GM23338 (cell line): ENCODE results near the gene ZBTB20. TPM values are rescaled to one million over a fixed set of nuclear protein-coding genes. Genes with fewer than 3 reads are reported as not detected.

Source experiments
- ATAC-seq: fragments of 200-7000 bp; cut with Tn5 transposase; 3 replicates; pipeline ENCODE4 v1.9.1; 2020
- DNase-seq: peaks from one replicate; pipeline ENCODE4 v3.0.0-alpha.2; 2015; ENCODE audit warnings: low spot score
- H2AFZ ChIP-seq: fragments of 200-600 bp; sonication (generic); 2 replicates; pipeline ENCODE4 v1.8.0; 2016; ENCODE audit warnings: antibody characterized with exemption, mild to moderate bottlenecking, moderate library complexity
- H3F3A ChIP-seq: fragments of 200-600 bp; sonication (generic); replicated peaks from 2 replicates; pipeline ENCODE4 v1.8.0; 2017; ENCODE audit warnings: antibody characterized with exemption, mixed run types, low read depth
- H3K27ac ChIP-seq: fragments of 200-600 bp; sonication (generic); 2 replicates; pipeline ENCODE4 v1.6.1; 2016; ENCODE audit warnings: low read depth
- H3K27me3 ChIP-seq: fragments of 200-600 bp; sonication (generic); 2 replicates; pipeline ENCODE4 v1.8.0; 2016; ENCODE audit warnings: mild to moderate bottlenecking, mixed run types, moderate library complexity; ENCODE audit not compliant: insufficient read depth
- H3K36me3 ChIP-seq: fragments of 200-600 bp; sonication (generic); 2 replicates; pipeline ENCODE4 v1.8.0; 2016; ENCODE audit warnings: mild to moderate bottlenecking; ENCODE audit not compliant: insufficient read depth
- H3K4me1 ChIP-seq: fragments of 200-600 bp; sonication (generic); 2 replicates; pipeline ENCODE4 v1.8.0; 2016; ENCODE audit warnings: mild to moderate bottlenecking, moderate library complexity; ENCODE audit not compliant: insufficient read depth
- H3K4me2 ChIP-seq: fragments of 200-600 bp; sonication (generic); 2 replicates; pipeline ENCODE4 v1.7.1; 2017; ENCODE audit warnings: mixed run types
- H3K4me3 ChIP-seq: fragments of 200-600 bp; sonication (generic); 2 replicates; pipeline ENCODE4 v1.6.1; 2016; ENCODE audit warnings: mixed run types
- H3K79me2 ChIP-seq: fragments of 200-600 bp; sonication (generic); replicated peaks from 2 replicates; pipeline ENCODE4 v1.8.0; 2017; ENCODE audit warnings: mild to moderate bottlenecking; ENCODE audit not compliant: insufficient read depth
- H3K9me2 ChIP-seq: fragments of 200-600 bp; sonication (generic); 2 replicates; pipeline ENCODE4 v1.8.0; 2017; ENCODE audit not compliant: insufficient read depth
- H4K20me1 ChIP-seq: fragments of 200-600 bp; sonication (generic); replicated peaks from 2 replicates; pipeline ENCODE4 v1.8.0; 2017; ENCODE audit warnings: mild to moderate bottlenecking; ENCODE audit not compliant: insufficient read depth
- H3K27ac Mint-ChIP-seq: 2 replicates; pipeline ENCODE4 v1.8.0; 2020; ENCODE audit warnings: inconsistent platforms, mild to moderate bottlenecking, moderate library complexity, mixed read lengths
- H3K27me3 Mint-ChIP-seq: 3 replicates; pipeline ENCODE4 v1.8.0; 2022; ENCODE audit warnings: low read depth, mild to moderate bottlenecking, moderate library complexity, mixed read lengths, inconsistent platforms; ENCODE audit not compliant: insufficient read depth, poor library complexity
- H3K36me3 Mint-ChIP-seq: 3 replicates; pipeline ENCODE4 v1.8.0; 2021; ENCODE audit warnings: low read depth, mild to moderate bottlenecking, inconsistent platforms, moderate library complexity, mixed read lengths
- H3K4me1 Mint-ChIP-seq: 3 replicates; pipeline ENCODE4 v1.8.0; 2020; ENCODE audit warnings: mild to moderate bottlenecking, inconsistent platforms, mixed read lengths
- H3K4me3 Mint-ChIP-seq: 3 replicates; pipeline ENCODE4 v1.8.0; 2021; ENCODE audit warnings: moderate library complexity, mild to moderate bottlenecking, inconsistent platforms, mixed read lengths
- H3K9me3 Mint-ChIP-seq: 3 replicates; pipeline ENCODE4 v1.8.0; 2020; ENCODE audit warnings: moderate library complexity, mild to moderate bottlenecking, inconsistent platforms, mixed read lengths
- CTCF ChIP-seq, 2 experiments: fragments of 200-600 bp in 1 of 2; sonication (generic) in 1 of 2; conservative IDR thresholded peaks; 2 replicates each; pipeline versions ENCODE4 v1.5.1 to v1.6.1; 2016 to 2017; ENCODE audit warnings: antibody characterized with exemption in 2 of 2, low read depth in 2 of 2, mild to moderate bottlenecking in 2 of 2, moderate library complexity in 1 of 2
- EZH2 ChIP-seq: fragments of 200-600 bp; sonication (generic); IDR thresholded peaks from one replicate; pipeline ENCODE4 v1.8.0; 2017; ENCODE audit warnings: antibody characterized with exemption, mild to moderate bottlenecking, low read depth; ENCODE audit not compliant: unreplicated experiment
- JUNB ChIP-seq: IDR thresholded peaks from one replicate; pipeline ENCODE4 v1.6.1; 2016; ENCODE audit warnings: antibody characterized with exemption; ENCODE audit not compliant: unreplicated experiment
- NANOG ChIP-seq: IDR thresholded peaks from 2 replicates; pipeline ENCODE4 v1.6.1; 2016; ENCODE audit warnings: antibody characterized with exemption, borderline replicate concordance
- POLR2AphosphoS5 ChIP-seq: IDR thresholded peaks from 2 replicates; pipeline ENCODE4 v1.6.1; 2016; ENCODE audit warnings: antibody characterized with exemption, low read depth
- STAT1 ChIP-seq: IDR thresholded peaks from one replicate; pipeline ENCODE4 v1.6.1; 2016; ENCODE audit warnings: antibody characterized with exemption; ENCODE audit not compliant: unreplicated experiment
- ZNF114 ChIP-seq: fragments of 250-450 bp; sonication (Bioruptor Pico); IDR thresholded peaks from 2 replicates; pipeline ENCODE4 v1.5.0; 2020; ENCODE audit warnings: mild to moderate bottlenecking, moderate library complexity
- ZNF462 ChIP-seq: fragments of 250-450 bp; sonication (Bioruptor Pico); IDR thresholded peaks from 2 replicates; pipeline ENCODE4 v1.5.0; 2020; ENCODE audit warnings: mild to moderate bottlenecking, moderate library complexity
- polyA plus RNA-seq: library from polyadenylated mRNA; unstranded; fragments of >200 nt; fragmentation: Nextera tagmentation; extraction: Ambion mirVana; gene quantifications from 2 replicates; pipeline ENCODE4 v1.2.1, GENCODE V29; 2016
- total RNA-seq: library from RNA; depleted of rRNA; stranded (reverse); fragments of >200 nt; shearing (Covaris generic); gene quantifications from 2 replicates; pipeline ENCODE4 v1.2.3, GENCODE V29; 2014

ZBTB20 gene
- total and polyA plus RNA-seq, 2 experiments from 2014 or later: 2.0 to 3.3 TPM

- H3K36me3 Mint-ChIP-seq: peaks cover 10% of the 10 kb centered on the region; the same call in 2 of the 3 replicates
- H2AFZ ChIP-seq: no peak overlapping the region
- peaks cover 2% of the 10 kb centered on the region for H3K27me3 Mint-ChIP-seq
- no peaks in the 10 kb centered on the region for H3K9me2 ChIP-seq
- H3F3A ChIP-seq: no peaks in the 10 kb centered on the region
- no peaks in the 10 kb centered on the region for H3K27me3 ChIP-seq
- H3K27ac ChIP-seq: no peak overlapping the region
- no peaks in the 10 kb centered on the region for H4K20me1 ChIP-seq
- no peak for ATAC-seq
- peaks cover 23% of the 10 kb centered on the region for H3K4me1 ChIP-seq
- peak; percentile 15 for DNase-seq
- H3K4me3 ChIP-seq: no peak overlapping the region
- no peak overlapping the region for H3K4me3 Mint-ChIP-seq
- peaks cover 31% of the 10 kb centered on the region for H3K4me1 Mint-ChIP-seq
- no peaks in the 10 kb centered on the region for H3K36me3 ChIP-seq
- no peak overlapping the region for H3K27ac Mint-ChIP-seq
- H3K4me2 ChIP-seq: no peak overlapping the region
- H3K79me2 ChIP-seq: no peaks in the 10 kb centered on the region
- TF ChIP-seq POLR2AphosphoS5: no peak
- TF ChIP-seq ZNF462 (CRISPR knock-in tag): no peak
- no peak for TF ChIP-seq NANOG
- TF ChIP-seq JUNB: no peak
- no peak for TF ChIP-seq EZH2
- no peak for TF ChIP-seq CTCF (conservative IDR thresholded peaks at IDR 0.05; ENCODE audit: low read depth in 2 of 2)
- TF ChIP-seq STAT1: no peak
- TF ChIP-seq ZNF114: no peak
- peaks cover 10% of the 10 kb centered on the region for H3K9me3 Mint-ChIP-seq
Measured at GRCh38 chr3:114675104-114675503, 472.0 kb downstream of the ZBTB20 start.
